ENCODE data around the gene STOM. TPM values are rescaled to one million over a fixed set of nuclear protein-coding genes. Genes with fewer than 3 reads are reported as not detected.

The STOM gene
- total RNA-seq, 1 experiment from 2014 or later, result 7.6 TPM

DNA sequence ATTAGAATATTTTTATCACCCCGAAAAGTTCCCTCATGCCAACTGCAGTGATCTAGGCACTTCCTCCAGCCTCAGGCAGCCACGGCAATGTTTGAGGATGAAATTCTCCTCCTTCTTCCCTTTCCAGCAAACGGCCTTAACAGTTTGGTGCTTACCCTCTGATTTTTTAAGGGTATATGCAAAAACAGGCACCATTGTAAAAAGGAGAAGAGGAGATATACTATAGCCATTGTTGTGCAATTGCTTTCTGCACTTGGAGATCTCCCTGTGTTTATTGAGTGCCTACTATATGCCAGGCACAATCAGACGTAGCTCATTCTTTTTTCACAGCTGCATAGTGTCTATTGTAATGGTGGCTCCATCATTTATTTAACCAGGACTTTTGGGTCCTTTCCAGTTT lies 72.7 kb downstream of the STOM start:
- Histone ChIP-seq H3K9me3 (ENCODE audit: insufficient read depth, low read depth) (no peaks in the 10 kb centered on the region), H3K4me3 (no peak overlapping the region), H3F3A (ENCODE audit: insufficient read depth, low read depth) (peaks cover 7% of the 10 kb centered on the region), H3K36me3 (ENCODE audit: low read depth) (no peaks in the 10 kb centered on the region), H3K4me2 (no peak overlapping the region), H3K27ac (no peak overlapping the region), H3K4me1 (replicated peaks; ENCODE audit: insufficient read depth) (peaks cover 13% of the 10 kb centered on the region), H3K79me2 (ENCODE audit: low read depth) (no peaks in the 10 kb centered on the region), H3K27me3 (ENCODE audit: insufficient read depth, low read depth) (no peaks in the 10 kb centered on the region), H3K9me2 (ENCODE audit: insufficient read depth) (no peaks in the 10 kb centered on the region), H2AFZ (no peak overlapping the region), H4K20me1 (ENCODE audit: insufficient read depth) (no peaks in the 10 kb centered on the region)
- intact Hi-C loops (cut with micrococcal nuclease; ENCODE audit: unreplicated experiment), result no loop called here
- TF ChIP-seq, protein P1, sequence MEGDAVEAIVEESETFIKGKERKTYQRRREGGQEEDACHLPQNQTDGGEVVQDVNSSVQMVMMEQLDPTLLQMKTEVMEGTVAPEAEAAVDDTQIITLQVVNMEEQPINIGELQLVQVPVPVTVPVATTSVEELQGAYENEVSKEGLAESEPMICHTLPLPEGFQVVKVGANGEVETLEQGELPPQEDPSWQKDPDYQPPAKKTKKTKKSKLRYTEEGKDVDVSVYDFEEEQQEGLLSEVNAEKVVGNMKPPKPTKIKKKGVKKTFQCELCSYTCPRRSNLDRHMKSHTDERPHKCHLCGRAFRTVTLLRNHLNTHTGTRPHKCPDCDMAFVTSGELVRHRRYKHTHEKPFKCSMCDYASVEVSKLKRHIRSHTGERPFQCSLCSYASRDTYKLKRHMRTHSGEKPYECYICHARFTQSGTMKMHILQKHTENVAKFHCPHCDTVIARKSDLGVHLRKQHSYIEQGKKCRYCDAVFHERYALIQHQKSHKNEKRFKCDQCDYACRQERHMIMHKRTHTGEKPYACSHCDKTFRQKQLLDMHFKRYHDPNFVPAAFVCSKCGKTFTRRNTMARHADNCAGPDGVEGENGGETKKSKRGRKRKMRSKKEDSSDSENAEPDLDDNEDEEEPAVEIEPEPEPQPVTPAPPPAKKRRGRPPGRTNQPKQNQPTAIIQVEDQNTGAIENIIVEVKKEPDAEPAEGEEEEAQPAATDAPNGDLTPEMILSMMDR (conservative IDR thresholded peaks at IDR 0.05), result no peak
- TF ChIP-seq EZH2 (IDR thresholded peaks at IDR 0.05; ENCODE audit: low read depth), result no peak
- BruUV-seq (replicated peaks), result no TSS peak
- DNase-seq, result no peak
- ChIA-PET POLR2A (ENCODE audit: unreplicated experiment) (no interaction called here), CTCF (no interaction called here)

DNA sequence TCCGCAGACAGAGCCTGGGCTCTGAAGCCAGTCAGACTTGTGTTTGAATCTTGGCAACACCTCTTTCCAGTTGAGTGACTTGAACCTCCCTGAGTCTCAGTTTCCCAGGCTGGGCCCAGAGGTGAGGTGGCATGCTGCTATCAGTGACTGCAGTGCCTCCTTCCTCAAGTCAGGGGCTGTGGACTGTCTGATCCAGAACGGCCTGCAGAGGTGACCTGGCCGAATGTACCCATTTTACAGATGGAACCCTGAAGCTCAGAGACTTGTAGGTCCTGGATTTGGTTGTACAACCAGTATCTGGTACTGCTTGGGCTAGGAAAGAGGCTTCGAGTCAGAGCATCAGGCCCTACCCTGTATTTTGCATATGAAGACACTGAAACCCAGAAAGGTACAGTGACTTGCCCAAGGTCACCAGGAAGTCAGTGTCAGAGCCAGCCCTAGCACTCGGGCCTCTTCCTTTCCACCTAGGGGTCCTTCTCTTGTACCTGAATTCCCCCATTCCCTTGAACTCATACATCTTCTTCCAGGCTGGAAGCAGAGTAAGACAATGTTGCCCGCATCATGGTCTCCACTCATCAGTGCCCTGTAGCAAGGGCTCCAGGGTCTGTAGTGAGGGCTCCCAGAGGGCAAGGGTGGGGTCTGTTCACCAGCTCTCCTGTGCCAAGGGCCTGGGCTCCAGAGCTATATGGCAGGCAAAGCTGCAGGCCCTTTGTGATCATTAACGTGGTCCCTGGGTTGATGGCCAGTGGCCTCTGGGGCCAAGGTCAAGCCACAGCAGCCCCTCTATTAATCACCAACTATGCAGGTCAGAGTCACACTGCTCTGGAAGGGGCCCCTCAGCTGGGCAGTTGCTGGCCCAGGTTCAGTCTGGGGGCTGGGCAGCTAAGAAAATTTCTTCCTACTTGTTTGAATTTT lies 73.6 kb downstream of the STOM start:
- Histone ChIP-seq H3K4me3 (no peak overlapping the region), H3K9me2 (ENCODE audit: insufficient read depth) (no peaks in the 10 kb centered on the region), H3K27me3 (ENCODE audit: insufficient read depth, low read depth) (no peaks in the 10 kb centered on the region), H3F3A (ENCODE audit: insufficient read depth, low read depth) (peaks cover 7% of the 10 kb centered on the region), H3K4me2 (no peak overlapping the region), H3K79me2 (ENCODE audit: low read depth) (no peaks in the 10 kb centered on the region), H3K36me3 (ENCODE audit: low read depth) (no peaks in the 10 kb centered on the region), H3K27ac (no peak overlapping the region), H4K20me1 (ENCODE audit: insufficient read depth) (no peaks in the 10 kb centered on the region), H3K9me3 (ENCODE audit: insufficient read depth, low read depth) (no peaks in the 10 kb centered on the region), H2AFZ (no peak overlapping the region), H3K4me1 (replicated peaks; ENCODE audit: insufficient read depth) (peaks cover 13% of the 10 kb centered on the region)
- no TSS peak for BruUV-seq (replicated peaks)
- CTCF ChIA-PET, result no interaction called here
- POLR2A ChIA-PET (ENCODE audit: unreplicated experiment), result no interaction called here
- intact Hi-C loops (cut with micrococcal nuclease; ENCODE audit: unreplicated experiment), result no loop called here
- TF ChIP-seq, protein P1 (conservative IDR thresholded peaks at IDR 0.05), result no peak
- no peak for TF ChIP-seq EZH2 (IDR thresholded peaks at IDR 0.05; ENCODE audit: low read depth)
- no peak for DNase-seq

DNA sequence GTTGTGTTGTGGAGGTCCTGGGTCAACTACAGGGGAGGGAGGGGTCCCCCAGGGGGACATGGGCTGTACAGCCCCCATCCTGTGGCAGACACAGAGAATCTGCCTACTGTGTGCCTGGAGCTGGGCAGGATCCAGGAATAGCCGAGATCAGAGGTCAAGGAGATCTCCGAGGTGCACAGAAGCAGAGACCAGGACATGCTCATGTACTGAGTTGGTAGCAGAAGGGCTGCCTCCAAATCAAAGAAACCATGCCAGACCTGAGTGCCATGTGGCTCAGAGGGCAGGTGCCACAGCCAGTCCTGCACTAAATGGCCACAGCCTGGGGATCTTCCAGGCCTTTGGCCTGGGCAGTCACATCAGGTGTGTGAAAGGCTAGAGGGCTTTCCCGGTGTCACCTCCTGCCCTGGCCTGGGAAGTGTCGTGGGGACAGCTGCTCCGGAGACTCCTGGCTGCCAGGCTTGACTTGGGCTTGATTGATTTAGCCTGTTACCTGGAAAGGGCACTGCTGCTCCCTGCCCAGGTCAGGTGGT lies 74.3 kb downstream of the STOM start:
- DNase-seq, result no peak
- Histone ChIP-seq H3F3A (ENCODE audit: insufficient read depth, low read depth) (peaks cover 7% of the 10 kb centered on the region), H3K4me1 (replicated peaks; ENCODE audit: insufficient read depth) (peaks cover 13% of the 10 kb centered on the region), H2AFZ (no peak overlapping the region), H3K9me3 (ENCODE audit: insufficient read depth, low read depth) (no peaks in the 10 kb centered on the region), H3K79me2 (ENCODE audit: low read depth) (no peaks in the 10 kb centered on the region), H3K27me3 (ENCODE audit: insufficient read depth, low read depth) (no peaks in the 10 kb centered on the region), H3K4me2 (no peak overlapping the region), H4K20me1 (ENCODE audit: insufficient read depth) (no peaks in the 10 kb centered on the region), H3K27ac (no peak overlapping the region), H3K36me3 (ENCODE audit: low read depth) (no peaks in the 10 kb centered on the region), H3K9me2 (ENCODE audit: insufficient read depth) (no peaks in the 10 kb centered on the region), H3K4me3 (no peak overlapping the region)
- no peak for TF ChIP-seq EZH2 (IDR thresholded peaks at IDR 0.05; ENCODE audit: low read depth)
- TF ChIP-seq, protein P1 (conservative IDR thresholded peaks at IDR 0.05), result no peak
- BruUV-seq (replicated peaks), result no TSS peak
- CTCF ChIA-PET, result interaction anchor here (0.6 kb wide), 1 partner anchor 28 kb away, joined by 3 read pairs; no protein-coding TSS in a partner anchor
- POLR2A ChIA-PET (ENCODE audit: unreplicated experiment), result no interaction called here
- intact Hi-C loops (cut with micrococcal nuclease; ENCODE audit: unreplicated experiment), result no loop called here
